NCI-H2081 (cell line): Measurements from ENCODE around the gene LEKR1.
"Not testable (repeated sequence)": the region's sequence is repeated elsewhere in the genome, so short reads cannot be mapped to it uniquely, and the experiment has no call there.

ENCODE experiments used
- DNase-seq, 2 experiments: peaks; one replicate each; lab custom pipeline; 2025; lab: John Stamatoyannopoulos, UW

LEKR1 gene

DNA sequence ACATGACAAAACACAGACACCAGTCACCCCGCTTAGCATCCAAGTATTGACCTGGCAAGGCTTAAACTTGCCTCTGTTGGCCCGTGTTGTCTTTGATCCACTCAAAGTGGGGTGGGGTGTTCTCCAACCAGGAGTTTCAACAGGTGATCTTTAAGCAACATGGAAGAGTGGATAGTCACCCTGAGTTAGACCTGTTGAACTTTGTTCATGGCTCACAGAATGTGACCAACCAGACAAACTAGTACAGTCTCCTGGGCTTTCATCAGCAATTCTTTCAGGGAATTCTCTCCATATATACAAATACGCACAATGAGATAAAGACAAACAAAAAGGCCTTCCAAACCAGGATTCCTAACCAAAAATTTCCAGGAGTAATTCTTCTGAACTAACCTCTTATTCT lies 11.9 kb downstream of the LEKR1 start:
- DNase-seq = no peak

GRCh38 chr3:156840826-156841689 lies 14.9 kb downstream of the LEKR1 start:
- peak in 1 of 2 experiments; percentile 54 for DNase-seq

DNA sequence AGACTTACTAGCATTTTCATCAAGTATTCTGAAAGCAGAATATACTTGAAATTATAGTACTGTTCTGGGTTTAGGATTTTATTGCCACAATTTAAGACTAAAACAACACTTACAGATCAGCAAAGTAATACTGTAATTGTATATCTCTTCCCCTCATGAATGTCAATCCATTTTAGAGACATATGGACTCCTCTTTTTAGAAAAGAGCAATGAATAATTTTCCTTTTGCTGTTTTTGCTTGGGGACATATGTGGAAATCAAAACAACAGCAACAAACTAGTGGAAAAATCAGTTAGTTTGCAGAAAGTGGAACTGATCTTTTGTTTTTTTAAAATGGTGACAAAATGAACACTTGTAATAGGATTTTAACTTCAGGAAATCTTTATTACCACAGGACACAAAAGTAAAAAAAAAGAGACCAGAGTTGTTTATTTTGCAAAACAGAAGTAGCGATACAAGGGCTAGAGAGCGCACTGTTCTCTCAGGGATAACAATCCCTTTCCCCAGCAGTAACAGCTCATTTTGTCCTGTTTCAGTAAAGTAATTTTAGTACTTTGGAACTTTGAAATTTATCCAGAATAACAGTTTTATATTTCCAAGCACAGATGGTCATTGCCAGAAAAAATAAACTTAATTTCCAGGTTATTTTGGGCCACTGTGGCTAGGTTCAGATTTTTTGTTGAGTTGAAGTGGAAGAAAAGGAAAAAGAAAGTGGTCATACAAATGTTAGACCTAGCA lies 17.1 kb downstream of the LEKR1 start:
- DNase-seq = no peak

- DNase-seq = no peak
Observed at GRCh38 chr3:156847752-156848448, 21.7 kb downstream of the LEKR1 start.

DNA sequence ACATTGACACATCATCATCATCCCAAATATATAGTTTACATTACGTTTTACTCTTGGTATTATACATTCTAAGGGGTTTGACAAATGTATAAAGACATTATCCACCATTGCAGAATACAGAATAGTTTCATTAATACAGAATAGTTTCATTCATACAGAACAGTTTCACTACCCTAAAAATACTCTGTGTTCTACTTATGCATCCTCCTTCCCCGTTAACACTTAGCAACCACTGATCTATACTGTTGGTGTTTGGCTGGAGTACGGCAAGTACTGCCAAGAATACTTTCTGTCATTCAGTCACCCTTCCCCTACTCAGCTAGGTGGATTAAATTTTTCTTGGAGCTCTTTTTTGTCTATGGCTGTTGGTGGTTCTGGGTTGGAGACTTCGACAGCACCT lies 33.4 kb downstream of the LEKR1 start:
- no peak for DNase-seq

DNA sequence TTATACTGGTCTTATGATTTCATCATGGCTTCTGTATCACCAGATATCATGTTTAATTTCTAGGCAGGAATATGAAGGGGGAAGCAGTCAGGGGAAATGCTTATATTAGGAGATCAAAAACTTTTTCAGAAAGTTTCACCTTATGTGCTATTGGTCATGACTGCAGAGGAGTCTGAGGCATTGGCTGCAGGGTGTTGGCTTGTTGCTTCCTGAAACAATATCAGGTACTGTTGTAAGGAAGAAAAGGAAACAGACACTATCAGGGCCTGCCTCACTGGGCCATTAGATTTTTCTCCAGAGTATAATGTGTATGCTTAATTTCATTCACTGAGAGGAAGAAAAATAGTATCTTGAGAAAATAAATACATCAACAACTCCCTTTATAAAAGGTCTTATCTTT lies 34.7 kb downstream of the LEKR1 start:
- no peak for DNase-seq

GRCh38 chr3:156862338-156862737 lies 36.2 kb downstream of the LEKR1 start:
- DNase-seq = no peak

DNA sequence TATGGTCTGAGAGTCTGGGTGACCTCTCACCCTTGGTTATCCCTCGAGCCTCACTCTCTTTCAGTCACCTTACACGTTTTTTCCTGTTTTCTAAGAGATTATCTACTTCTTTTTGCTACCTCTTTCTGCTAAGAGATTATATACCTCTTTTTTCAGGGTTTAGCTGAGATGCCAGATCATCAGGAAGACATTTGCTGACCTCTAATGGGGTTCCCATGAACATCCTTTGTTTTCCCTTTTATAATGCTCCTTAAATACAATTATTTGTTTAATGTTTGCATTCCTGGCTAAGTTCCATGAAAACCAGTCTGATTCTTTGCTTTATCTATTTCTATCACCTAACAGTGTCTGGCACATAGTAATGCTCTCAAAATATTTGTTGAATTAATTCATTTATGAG lies 39.6 kb downstream of the LEKR1 start:
- peak in 1 of 2 experiments; percentile 30 for DNase-seq

DNA sequence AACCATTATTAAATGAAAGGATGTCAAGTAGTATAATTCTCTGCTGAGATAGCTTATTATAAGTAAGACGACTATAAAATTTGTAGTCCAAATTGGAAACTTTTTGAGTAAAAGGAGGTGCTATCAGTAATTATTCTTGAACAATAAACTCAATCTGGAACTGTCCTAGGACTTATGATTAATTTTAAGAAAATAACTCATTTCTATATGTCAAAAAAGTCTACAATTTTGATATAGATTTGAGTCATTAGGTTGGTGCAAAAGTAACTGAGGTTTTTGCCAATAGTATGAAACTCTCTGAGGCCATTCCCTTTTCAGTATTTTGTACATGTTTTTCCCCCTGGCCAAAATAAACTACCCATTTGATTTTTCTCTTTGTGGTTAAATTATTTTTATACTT lies 41.0 kb downstream of the LEKR1 start:
- no peak for DNase-seq

DNA sequence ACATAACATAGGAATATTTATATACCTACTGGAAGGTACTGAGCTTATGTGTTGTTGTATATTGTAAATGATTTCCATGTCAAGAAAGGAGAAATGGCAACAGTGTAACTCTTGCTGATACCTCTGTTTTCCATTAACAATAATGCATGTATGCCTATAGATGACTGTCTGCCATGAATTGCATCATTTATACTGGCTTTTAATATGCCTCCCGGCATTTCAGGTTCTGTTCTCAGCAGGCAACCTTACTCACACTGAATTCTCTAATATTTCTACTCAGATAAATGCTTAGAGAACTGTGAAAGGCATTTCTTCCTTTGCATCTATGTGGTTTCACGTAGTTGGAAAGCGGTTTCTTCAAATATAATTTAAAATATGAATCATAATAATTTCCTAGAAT lies 41.8 kb downstream of the LEKR1 start:
- no peak for DNase-seq

GRCh38 chr3:156873906-156874305 lies 47.8 kb downstream of the LEKR1 start:
- DNase-seq = no peak

DNA sequence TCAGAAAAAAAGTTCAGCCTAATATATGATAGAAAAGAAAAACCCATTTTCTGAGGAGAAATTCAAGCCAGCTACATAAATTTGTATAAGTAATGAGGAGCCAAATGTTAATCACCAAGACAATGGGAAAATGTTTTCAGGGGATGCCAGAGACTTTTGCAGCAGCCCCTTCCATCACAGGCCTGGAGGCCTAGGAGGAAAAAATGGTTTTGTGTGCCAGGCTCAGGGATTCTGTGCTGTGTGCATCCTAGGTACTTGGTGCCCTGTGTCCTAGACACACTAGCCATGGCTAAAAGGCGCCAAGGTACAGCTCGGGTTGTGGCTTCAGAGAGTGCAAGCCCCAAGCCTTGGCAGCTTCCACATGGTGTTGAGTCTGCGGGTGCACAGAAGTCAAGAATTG lies 53.3 kb downstream of the LEKR1 start:
- not testable (repeated sequence) for DNase-seq

DNA sequence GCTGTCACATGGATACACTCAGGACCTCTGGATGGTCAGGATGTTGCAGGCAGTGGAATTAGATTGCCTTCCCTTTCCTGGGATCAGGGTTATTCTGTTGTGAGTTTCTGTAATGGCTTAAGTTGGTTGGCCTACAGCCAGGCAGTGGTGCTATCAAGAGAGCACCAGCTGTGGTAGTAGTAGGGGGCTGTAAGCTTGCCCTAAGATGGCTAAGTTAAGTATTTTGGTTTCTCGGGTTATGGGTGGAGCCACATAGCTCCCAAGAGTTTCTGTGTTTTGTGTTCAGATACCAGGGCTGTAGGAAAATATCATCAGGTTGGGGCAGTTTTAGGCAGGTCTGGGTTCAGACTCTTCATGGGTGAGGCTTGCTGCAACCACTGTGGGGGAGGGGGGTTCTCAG lies 59.6 kb downstream of the LEKR1 start:
- DNase-seq = no peak

- DNase-seq = no peak
Observed at GRCh38 chr3:156888176-156888575, 62.0 kb downstream of the LEKR1 start.

- DNase-seq = no peak
Observed at GRCh38 chr3:156888576-156888975, 62.4 kb downstream of the LEKR1 start.

- DNase-seq = no peak
Observed at GRCh38 chr3:156892701-156893100, 66.5 kb downstream of the LEKR1 start.

DNA sequence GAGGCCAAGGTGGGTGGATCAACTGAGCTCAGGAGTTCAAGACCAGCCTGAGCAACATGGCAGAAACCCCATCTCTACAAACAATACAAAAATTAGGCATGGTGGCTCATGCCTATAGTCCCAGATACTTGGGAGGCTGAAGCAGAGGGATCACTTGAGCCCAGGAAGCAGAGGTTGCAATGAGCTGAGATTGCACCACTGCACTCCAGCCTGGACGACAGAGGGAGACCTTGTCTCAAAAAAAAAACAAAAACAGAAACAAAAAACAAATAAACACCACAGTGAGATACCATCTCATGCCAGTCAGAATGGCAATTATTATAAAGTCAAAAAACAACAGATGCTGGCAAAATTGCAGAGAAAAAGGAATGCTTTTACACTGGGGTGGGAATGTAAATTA lies 69.2 kb downstream of the LEKR1 start:
- not testable (repeated sequence) for DNase-seq

GRCh38 chr3:156897851-156898250 lies 71.7 kb downstream of the LEKR1 start:
- not testable (repeated sequence) for DNase-seq

DNA sequence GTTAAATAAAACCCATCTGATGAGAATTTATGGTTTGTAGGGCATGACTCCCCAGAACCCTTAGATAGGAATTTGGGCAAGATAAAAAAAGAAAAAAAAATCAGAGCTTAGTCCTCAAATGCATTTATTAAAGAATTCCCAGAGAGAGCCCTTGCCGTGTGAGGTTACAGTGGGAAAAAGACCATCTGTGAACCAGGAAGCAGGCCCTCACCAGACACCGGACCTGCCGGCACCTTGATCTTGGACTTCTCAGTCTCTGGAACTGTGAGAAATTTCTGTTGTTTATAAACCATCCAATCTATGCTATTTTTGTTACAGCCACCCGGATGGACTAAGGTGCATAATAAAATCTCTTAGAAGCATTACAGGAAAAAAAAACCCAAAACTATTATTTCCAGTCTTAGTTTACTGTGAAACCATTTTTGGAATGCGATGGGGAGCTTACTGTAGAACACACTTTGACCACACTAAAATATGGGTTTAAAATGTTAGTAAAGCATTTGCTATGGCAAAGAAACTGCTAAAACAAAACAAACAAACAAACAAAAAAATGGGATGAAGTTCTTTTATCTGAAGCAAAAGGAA lies 72.2 kb downstream of the LEKR1 start:
- DNase-seq = no peak

- DNase-seq = no peak
Observed at GRCh38 chr3:156899951-156900350, 73.8 kb downstream of the LEKR1 start.

- DNase-seq = no peak
Observed at GRCh38 chr3:156902916-156903315, 76.8 kb downstream of the LEKR1 start.

GRCh38 chr3:156906275-156906674 lies 80.1 kb downstream of the LEKR1 start:
- DNase-seq = no peak
